ENCODE data around the gene TNNI3. TPM values are rescaled to one million over a fixed set of nuclear protein-coding genes. Genes with fewer than 3 reads are reported as not detected.
A peak's percentile ranks its signal among the peaks of the same experiment; 100 is the strongest.

Gene TNNI3
- total RNA-seq, 6 donors from 2014 or later, result 1.0 to 14.6 (median 5.9) TPM

GRCh38 chr19:55131421-55131820, 26.1 kb downstream of the TNNI3 start:
- 76 to 77% methylated on average over 16 of the region's 16 CpGs for WGBS, 2 donors
- peaks cover 0 to 6% (median 0%) of the 10 kb centered on the region in 4 donors for H3K27me3 ChIP-seq

DNA sequence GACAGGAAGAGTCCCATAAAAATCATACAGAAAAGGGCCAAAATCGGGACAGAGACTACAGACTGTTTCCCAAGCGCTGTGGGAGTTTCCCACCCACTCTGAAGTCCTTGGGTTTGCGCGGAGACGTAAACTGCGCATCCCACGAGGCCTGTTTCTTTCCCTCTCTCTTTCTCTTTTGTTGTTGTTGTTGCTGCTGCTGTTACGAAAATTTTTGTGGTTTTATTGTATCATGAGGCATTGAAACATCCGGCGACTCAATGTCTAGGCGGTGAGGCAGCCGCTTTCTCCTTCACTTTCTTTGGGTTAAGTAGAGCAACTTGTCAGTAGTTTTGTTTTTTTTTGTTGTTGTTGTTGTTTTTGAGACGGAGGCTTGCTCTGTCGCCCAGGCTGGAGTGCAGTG, 38.5 kb downstream of the TNNI3 start:
- ATAC-seq (ENCODE audit: low FRiP score in 2 of 2), result no peak
- Histone ChIP-seq H3K27ac (peak overlapping the region in 1 of 4 donors; percentile 90), H3K27me3 (no peaks in the 10 kb centered on the region), H3K4me1 (peaks cover 21 to 39% (median 35%) of the 10 kb centered on the region in 4 donors), H3K36me3 (no peaks in the 10 kb centered on the region), H3K9me3 (no peaks in the 10 kb centered on the region), H3K4me3 (peak overlapping the region in 1 of 4 donors; percentile 93)
- TF ChIP-seq POLR2A (IDR thresholded peaks at IDR 0.05), result no peak
- no peak for TF ChIP-seq EP300 (IDR thresholded peaks at IDR 0.05)
- TF ChIP-seq POLR2AphosphoS5 (IDR thresholded peaks at IDR 0.05), result no peak
- no peak for TF ChIP-seq CTCF (IDR thresholded peaks at IDR 0.05)
- no peak for DNase-seq
- 80 to 82% methylated on average over 14 of the region's 14 CpGs for WGBS, 2 donors

More at GRCh38 chr19:55131421-55131820, 26.1 kb downstream of the TNNI3 start:
- Histone ChIP-seq H3K36me3 (no peaks in the 10 kb centered on the region), H3K4me3 (no peak overlapping the region), H3K4me1 (peaks cover 0 to under 1% (median 0%) of the 10 kb centered on the region in 4 donors), H3K27ac (no peak overlapping the region), H3K9me3 (no peaks in the 10 kb centered on the region)
- DNase-seq (peak in 1 of 2 donors; percentile 29), ATAC-seq (ENCODE audit: low FRiP score in 2 of 2) (no peak)
- TF ChIP-seq POLR2A (IDR thresholded peaks at IDR 0.05), result no peak
- TF ChIP-seq POLR2AphosphoS5 (IDR thresholded peaks at IDR 0.05), result no peak
- no peak for TF ChIP-seq CTCF (IDR thresholded peaks at IDR 0.05)
- TF ChIP-seq EP300 (IDR thresholded peaks at IDR 0.05), result no peak

DNA sequence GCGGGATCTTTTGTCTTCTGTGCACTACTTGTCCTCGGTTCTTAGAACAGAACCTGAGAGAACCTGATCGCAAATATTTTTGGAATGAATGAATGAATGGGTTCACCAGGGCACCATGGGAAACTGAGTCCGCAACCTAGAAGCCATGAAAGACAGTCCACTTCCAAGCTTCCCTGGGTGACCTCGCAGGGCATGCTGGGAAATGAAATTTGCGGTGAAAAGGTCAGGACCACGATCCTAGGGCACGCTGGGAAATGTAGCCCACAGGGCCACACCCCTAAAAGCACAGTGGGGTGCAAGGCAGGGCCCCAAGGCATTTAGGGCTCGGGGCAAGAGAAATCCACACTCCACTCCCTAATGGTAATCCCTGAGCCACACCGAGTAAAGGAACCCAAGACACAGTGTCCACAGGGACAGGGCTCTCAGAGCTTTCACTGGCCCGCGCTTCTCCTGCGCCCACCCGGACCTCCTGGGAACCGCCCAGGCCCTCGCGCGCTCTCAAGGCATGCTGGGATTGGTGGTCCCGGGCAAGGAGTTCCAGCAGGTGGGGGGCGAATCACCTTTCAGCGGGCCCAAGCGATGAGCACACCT, 39.0 kb downstream of the TNNI3 start:
- ATAC-seq (ENCODE audit: low FRiP score in 2 of 2) (peak in 1 of 2 donors; percentile 38), DNase-seq (peak; percentile 41 to 79)
- Histone ChIP-seq H3K9me3 (no peaks in the 10 kb centered on the region), H3K27me3 (no peaks in the 10 kb centered on the region), H3K36me3 (no peaks in the 10 kb centered on the region), H3K27ac (peak overlapping the region; percentile 75 to 92 (median 89)), H3K4me1 (peaks cover 26 to 45% (median 41%) of the 10 kb centered on the region in 4 donors), H3K4me3 (peak overlapping the region in 3 of 4 donors; percentile 93 to 99 (median 96))
- TF ChIP-seq CTCF (IDR thresholded peaks at IDR 0.05) (no peak), POLR2AphosphoS5 (IDR thresholded peaks at IDR 0.05) (peak in 1 of 2 donors; percentile 5), EP300 (IDR thresholded peaks at IDR 0.05) (no peak)
- WGBS, 2 donors, result 12 to 26% methylated on average over 9 to 22 of the region's 22 CpGs

DNA sequence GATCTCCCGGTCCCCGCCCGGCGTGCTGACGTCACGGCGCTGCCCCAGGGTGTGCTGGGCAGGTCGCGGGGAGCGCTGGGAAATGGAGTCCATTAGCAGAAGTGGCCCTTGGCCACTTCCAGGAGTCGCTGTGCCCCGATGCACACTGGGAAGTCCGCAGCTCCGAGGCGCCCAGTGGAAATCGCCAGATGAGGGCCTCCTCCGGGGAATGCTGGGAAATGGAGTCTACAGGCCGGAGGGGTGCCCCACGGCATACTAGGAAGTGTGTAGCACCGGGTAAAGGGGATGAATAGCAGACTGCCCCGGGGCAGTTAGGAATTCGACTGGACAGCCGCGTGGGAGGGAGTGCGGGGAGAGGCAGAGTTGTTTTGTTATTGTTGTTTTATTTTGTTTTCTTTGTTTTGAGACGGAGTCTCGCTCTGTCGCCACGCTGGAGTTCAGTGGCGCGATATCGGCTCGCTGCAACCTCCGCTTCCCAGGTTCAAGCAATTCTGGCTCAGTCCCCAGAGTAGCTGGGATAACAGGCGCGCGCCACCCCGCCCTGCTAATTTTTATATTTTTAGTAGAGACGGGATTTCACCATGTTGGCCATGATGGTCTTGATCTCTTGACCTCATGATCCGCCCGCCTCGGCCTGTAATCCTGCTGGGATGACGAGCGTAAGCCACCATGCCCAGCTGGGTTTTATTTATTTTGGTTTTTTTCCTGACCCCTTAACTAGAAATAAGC, 39.7 kb downstream of the TNNI3 start:
- WGBS, 2 donors, result 2 to 3% methylated on average over 29 to 32 of the region's 44 CpGs
- TF ChIP-seq POLR2AphosphoS5 (IDR thresholded peaks at IDR 0.05) (peak; percentile 86 to 91), CTCF (IDR thresholded peaks at IDR 0.05) (peak in 2 of 6 experiments; percentile 14 to 18), POLR2A (IDR thresholded peaks at IDR 0.05) (peak in 1 of 4 donors; percentile 52), EP300 (IDR thresholded peaks at IDR 0.05) (peak in 1 of 4 donors; percentile 73)

More for the DNA sequence above, 39.7 kb downstream of the TNNI3 start:
- Histone ChIP-seq H3K27me3 (no peaks in the 10 kb centered on the region), H3K9me3 (no peaks in the 10 kb centered on the region), H3K27ac (peak overlapping the region; percentile 75 to 92 (median 89)), H3K4me1 (peaks cover 31 to 51% (median 47%) of the 10 kb centered on the region in 4 donors), H3K36me3 (no peaks in the 10 kb centered on the region), H3K4me3 (peak overlapping the region; percentile 28 to 99 (median 94))
- DNase-seq (peak; percentile 100), ATAC-seq (ENCODE audit: low FRiP score in 2 of 2) (peak; percentile 94 to 95)
